ENCODE results near the gene XG. TPM values are rescaled to one million over a fixed set of nuclear protein-coding genes. Genes with fewer than 3 reads are reported as not detected.

Gene XG
- total and polyA plus RNA-seq, 9 of the 15 experiments (the other 6 are each of a cell fraction or from before 2014, with no cell fraction given), result 0.03 to 0.12 TPM; not detected in 7

GRCh38 chrX:2848871-2849301 is 97.0 kb downstream of the XG start:
- 65% methylated on average over 9 of the region's 9 CpGs for WGBS (ENCODE audit: insufficient coverage, low coverage, missing lambda C conversion rate)

More at GRCh38 chrX:2848871-2849301, 97.0 kb downstream of the XG start:
- H2AFZ ChIP-seq (ENCODE audit: low read depth, low read length), result no peak overlapping the region
- H3K4me3 ChIP-seq, result no peak overlapping the region
- in situ Hi-C loops (cut with MboI) (no loop called here), intact Hi-C loops (cut with micrococcal nuclease) (no loop called here)
- no peak overlapping the region for H3K9ac ChIP-seq (ENCODE audit: insufficient read depth in 1 of 2, low read depth in 2 of 2, low read length in 2 of 2)
- DNase-seq (ENCODE audit: extremely low read depth in 1 of 4, low spot score in 3 of 4) (no peak), ATAC-seq (no peak), FAIRE-seq (no peak)
- no peaks in the 10 kb centered on the region for H3K9me3 ChIP-seq (replicated peaks; ENCODE audit: control insufficient read depth, insufficient read depth, low read depth, low read length)
- TF ChIP-seq E2F8 (IDR thresholded peaks at IDR 0.05; ENCODE audit: low read depth, partially characterized antibody), result no peak
- TF ChIP-seq SREBF1 (IDR thresholded peaks at IDR 0.05; ENCODE audit: borderline replicate concordance, low read depth, low read length), result no peak
- no peak for TF ChIP-seq HDAC1 (IDR thresholded peaks at IDR 0.05)
- no peak for TF ChIP-seq ASH1L (IDR thresholded peaks at IDR 0.05; ENCODE audit: borderline replicate concordance, low read depth, partially characterized antibody)
- TF ChIP-seq RAD51 (IDR thresholded peaks at IDR 0.05; ENCODE audit: borderline replicate concordance, low read depth), result no peak
- no peak for TF ChIP-seq NFRKB (IDR thresholded peaks at IDR 0.05; ENCODE audit: low read depth)
- no peak for TF ChIP-seq FOXP4 (CRISPR knock-in tag; IDR thresholded peaks at IDR 0.05; ENCODE audit: borderline replicate concordance)
- no peak for TF ChIP-seq RB1 (IDR thresholded peaks at IDR 0.05; ENCODE audit: low read depth)
- no peak for TF ChIP-seq ESRRB (CRISPR knock-in tag; IDR thresholded peaks at IDR 0.05; ENCODE audit: borderline replicate concordance)
- no peak for TF ChIP-seq ZNF133 (CRISPR knock-in tag; IDR thresholded peaks at IDR 0.05)
- no peak for TF ChIP-seq IFI16 (CRISPR knock-in tag; IDR thresholded peaks at IDR 0.05)
- H3K4me1 ChIP-seq (replicated peaks in 1 of 2; ENCODE audit: control insufficient read depth in 2 of 2, insufficient read depth in 2 of 2, low read length in 2 of 2), result no peaks in the 10 kb centered on the region
- H3K79me2 ChIP-seq (ENCODE audit: control insufficient read depth, insufficient read depth, low read length), result no peaks in the 10 kb centered on the region
- CTCF ChIA-PET (ENCODE audit: low intra/inter-chr PET ratio), result no interaction called here
- no peak overlapping the region for H3K27ac ChIP-seq (ENCODE audit: extremely low read depth, low read depth, low read length)
- H3K9me1 ChIP-seq (ENCODE audit: control insufficient read depth, insufficient read depth, low read length), result no peaks in the 10 kb centered on the region
- POLR2A ChIA-PET, result no interaction called here
- H4K20me1 ChIP-seq (replicated peaks; ENCODE audit: control insufficient read depth, insufficient read depth, low read length), result no peaks in the 10 kb centered on the region
- no TSS peak for BruUV-seq (replicated peaks)
- H3K36me3 ChIP-seq (ENCODE audit: control insufficient read depth, insufficient read depth, low read length), result no peaks in the 10 kb centered on the region
- H3K27me3 ChIP-seq (ENCODE audit: control insufficient read depth in 2 of 2, insufficient read depth in 2 of 2, low read length in 2 of 2), result no peaks in the 10 kb centered on the region
- no peak overlapping the region for H3K4me2 ChIP-seq (ENCODE audit: insufficient read depth, low read length)
